GM12875 (cell line): Measurements from ENCODE around the gene AMBRA1.

Experiments used
- H3K4me3 ChIP-seq: one replicate; pipeline ENCODE4 v1.5.1; 2011; ENCODE audit warnings: low read depth, low read length, control low read depth
- TF ChIP-seq, protein P1 (sequence below): IDR thresholded peaks from 2 replicates; pipeline ENCODE4 v1.5.1; 2011; ENCODE audit warnings: low read depth, mild to moderate bottlenecking, control low read depth, inconsistent platforms, low read length, moderate library complexity, borderline replicate concordance; ENCODE audit not compliant: insufficient read depth

Gene AMBRA1

DNA sequence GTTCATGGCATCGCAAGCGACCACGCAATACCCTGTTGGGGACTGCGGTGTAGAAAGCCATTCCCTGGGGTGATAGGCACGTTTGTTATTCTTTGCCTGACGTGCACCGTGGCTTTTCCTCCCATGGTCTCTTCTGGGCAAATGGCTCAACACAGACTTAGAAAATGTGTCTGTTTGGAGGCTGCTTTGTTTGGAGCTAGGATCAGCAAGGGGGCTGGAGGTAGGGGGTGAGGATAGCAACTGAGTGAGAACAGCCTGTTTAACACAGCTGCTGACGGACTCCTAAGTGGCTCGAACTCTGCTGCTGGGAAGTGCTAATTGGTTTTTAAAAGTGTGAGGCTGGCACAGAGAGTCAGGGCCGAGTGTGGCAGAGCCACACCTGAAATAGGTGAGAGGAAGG, 186.2 kb downstream of the AMBRA1 start:
- TF ChIP-seq, protein P1, sequence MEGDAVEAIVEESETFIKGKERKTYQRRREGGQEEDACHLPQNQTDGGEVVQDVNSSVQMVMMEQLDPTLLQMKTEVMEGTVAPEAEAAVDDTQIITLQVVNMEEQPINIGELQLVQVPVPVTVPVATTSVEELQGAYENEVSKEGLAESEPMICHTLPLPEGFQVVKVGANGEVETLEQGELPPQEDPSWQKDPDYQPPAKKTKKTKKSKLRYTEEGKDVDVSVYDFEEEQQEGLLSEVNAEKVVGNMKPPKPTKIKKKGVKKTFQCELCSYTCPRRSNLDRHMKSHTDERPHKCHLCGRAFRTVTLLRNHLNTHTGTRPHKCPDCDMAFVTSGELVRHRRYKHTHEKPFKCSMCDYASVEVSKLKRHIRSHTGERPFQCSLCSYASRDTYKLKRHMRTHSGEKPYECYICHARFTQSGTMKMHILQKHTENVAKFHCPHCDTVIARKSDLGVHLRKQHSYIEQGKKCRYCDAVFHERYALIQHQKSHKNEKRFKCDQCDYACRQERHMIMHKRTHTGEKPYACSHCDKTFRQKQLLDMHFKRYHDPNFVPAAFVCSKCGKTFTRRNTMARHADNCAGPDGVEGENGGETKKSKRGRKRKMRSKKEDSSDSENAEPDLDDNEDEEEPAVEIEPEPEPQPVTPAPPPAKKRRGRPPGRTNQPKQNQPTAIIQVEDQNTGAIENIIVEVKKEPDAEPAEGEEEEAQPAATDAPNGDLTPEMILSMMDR: no peak
- no peak overlapping the region for H3K4me3 ChIP-seq

DNA sequence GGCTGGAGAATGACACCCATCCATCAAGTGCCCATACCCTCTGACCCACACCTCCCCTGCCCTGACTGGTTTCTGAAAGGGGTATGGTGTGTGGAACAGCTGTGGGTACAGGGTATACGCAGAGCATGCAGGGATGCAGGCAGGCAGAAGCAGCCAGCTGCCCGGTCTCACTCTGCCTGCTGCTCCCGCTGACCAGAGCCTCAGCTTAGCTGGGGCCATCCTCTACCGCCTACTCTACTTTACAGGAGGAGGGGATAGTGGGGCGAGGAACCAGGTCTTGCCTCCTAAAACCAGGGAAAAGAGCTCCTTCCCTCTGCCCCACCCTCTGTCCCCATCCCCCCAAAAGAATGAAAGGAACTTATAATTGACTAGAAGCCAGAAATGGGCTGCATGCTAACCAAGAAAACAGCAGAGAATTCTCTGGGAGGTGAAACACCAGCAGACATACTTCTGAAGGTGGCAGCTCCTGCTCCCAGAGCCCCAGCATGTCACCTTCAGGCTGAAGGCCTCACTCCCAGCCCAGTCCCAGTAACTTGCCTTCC, 189.3 kb downstream of the AMBRA1 start:
- H3K4me3 ChIP-seq: no peak overlapping the region
- TF ChIP-seq, protein P1: no peak

- no peak overlapping the region for H3K4me3 ChIP-seq
- TF ChIP-seq, protein P1: no peak
Measured at GRCh38 chr11:46402957-46403902, 190.6 kb downstream of the AMBRA1 start.

DNA sequence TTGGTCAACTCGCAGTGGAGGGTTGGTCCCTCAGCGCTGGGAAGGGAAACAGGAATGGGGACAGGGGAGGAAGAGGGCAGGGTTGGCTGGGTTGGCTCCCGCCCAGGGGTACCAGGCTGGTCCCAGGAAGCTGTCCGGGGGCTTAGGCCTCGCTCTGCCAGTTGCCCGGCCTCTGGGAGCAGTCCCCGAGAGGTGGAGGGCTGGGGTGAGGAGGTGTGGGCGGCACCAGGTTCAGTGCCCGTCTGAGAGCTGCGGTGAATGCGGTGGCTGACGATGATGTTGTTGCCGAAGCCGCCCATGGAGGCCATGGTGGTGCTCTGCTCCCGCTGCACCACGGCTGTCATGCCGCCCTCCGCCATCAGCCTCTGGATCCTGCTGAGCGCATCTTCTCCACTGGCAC, 196.3 kb downstream of the AMBRA1 start:
- no peak overlapping the region for H3K4me3 ChIP-seq
- TF ChIP-seq, protein P1: no peak

- TF ChIP-seq, protein P1: no peak
- no peak overlapping the region for H3K4me3 ChIP-seq
Measured at GRCh38 chr11:46393759-46394158, 200.1 kb downstream of the AMBRA1 start.

GRCh38 chr11:46393231-46393616, 200.6 kb downstream of the AMBRA1 start:
- H3K4me3 ChIP-seq: no peak overlapping the region
- TF ChIP-seq, protein P1: no peak
